SH-SY5Y (cell line): ENCODE measurements around the gene SOS1.

Experiments used
- GATA2 ChIP-seq: IDR thresholded peaks from 2 replicates; pipeline ENCODE4 v1.6.1; 2011; ENCODE audit warnings: mild to moderate bottlenecking, low read depth, low read length
- GATA3 ChIP-seq: IDR thresholded peaks from 2 replicates; pipeline ENCODE4 v1.6.1; 2011; ENCODE audit warnings: low read depth, mild to moderate bottlenecking, low read length, moderate library complexity

DNA sequence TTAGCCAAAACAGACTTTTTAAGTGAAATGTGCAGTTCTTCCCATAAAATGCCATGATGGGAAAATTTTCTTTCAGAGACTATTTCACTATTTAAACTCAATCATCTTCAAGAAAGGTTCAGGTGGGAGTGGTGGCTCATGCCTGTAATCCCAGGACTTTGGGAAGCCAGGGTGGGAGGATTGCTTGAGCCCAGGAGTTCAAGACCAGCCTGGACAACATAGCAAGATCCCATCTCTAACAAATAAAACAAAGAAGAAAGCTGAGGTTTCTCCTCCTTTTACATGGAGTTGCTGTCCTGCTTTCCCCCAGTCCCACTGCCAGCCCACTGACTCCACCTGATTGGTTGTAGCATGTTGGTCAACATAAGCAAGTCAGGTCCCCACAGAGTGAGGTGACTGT lies 25.8 kb upstream of the SOS1 start:
- TF ChIP-seq GATA2 (no peak), GATA3 (no peak)
